Neural cell (in vitro differentiated cells): ENCODE measurements around the gene GDPD3. TPM values are rescaled to one million over a fixed set of nuclear protein-coding genes. Genes with fewer than 3 reads are reported as not detected.

ENCODE experiments used
- H2AFZ ChIP-seq: fragments of 200-600, 300-800 bp; sonication (generic), shearing (Covaris generic); 2 replicates; pipeline ENCODE4 v1.6.0; 2014; ENCODE audit warnings: low read depth, mild to moderate bottlenecking, antibody characterized with exemption, low read length, moderate library complexity
- H3F3A ChIP-seq: fragments of 200-600 bp; shearing (Covaris generic); 2 replicates; pipeline ENCODE4 v1.6.1; 2016; ENCODE audit warnings: mild to moderate bottlenecking, moderate library complexity, mixed read lengths, antibody characterized with exemption, low read length; ENCODE audit not compliant: insufficient read depth, poor library complexity, severe bottlenecking
- H3K27ac ChIP-seq: fragments of 200-600, 300-800 bp; sonication (generic), shearing (Covaris generic); 2 replicates; pipeline ENCODE4 v1.5.1; 2014; ENCODE audit warnings: mild to moderate bottlenecking, low read length, moderate library complexity
- H3K27me3 ChIP-seq: fragments of 300-800, 200-600 bp; sonication (generic), shearing (Covaris generic); 2 replicates; pipeline ENCODE4 v1.6.0; 2014; ENCODE audit warnings: mild to moderate bottlenecking, low read depth, low read length, moderate library complexity; ENCODE audit not compliant: insufficient read depth
- H3K36me3 ChIP-seq: fragments of 300-800, 200-600 bp; sonication (generic), shearing (Covaris generic); 2 replicates; pipeline ENCODE4 v1.5.1; 2014; ENCODE audit warnings: mild to moderate bottlenecking, antibody characterized with exemption, low read length, moderate library complexity; ENCODE audit not compliant: insufficient read depth
- H3K4me2 ChIP-seq: fragments of 300-800, 200-600 bp; sonication (generic), shearing (Covaris generic); 2 replicates; pipeline ENCODE4 v1.6.0; 2014; ENCODE audit warnings: mild to moderate bottlenecking, low read length
- H3K4me3 ChIP-seq: fragments of 300-800, 200-600 bp; sonication (generic), shearing (Covaris generic); 2 replicates; pipeline ENCODE4 v1.5.1; 2014; ENCODE audit warnings: mild to moderate bottlenecking, low read length, moderate library complexity
- H3K79me2 ChIP-seq: fragments of 200-600 bp; shearing (Covaris generic); replicated peaks from 2 replicates; pipeline ENCODE4 v1.6.0; 2014; ENCODE audit warnings: mild to moderate bottlenecking, low read length, moderate library complexity; ENCODE audit not compliant: insufficient read depth
- H3K9ac ChIP-seq: fragments of 300-800, 200-600 bp; sonication (generic), shearing (Covaris generic); 2 replicates; pipeline ENCODE4 v1.6.1; 2016; ENCODE audit warnings: mild to moderate bottlenecking, low read length, mixed read lengths
- H3K9me2 ChIP-seq: fragments of 200-600 bp; shearing (Covaris generic); 2 replicates; pipeline ENCODE4 v1.6.1; 2016; ENCODE audit warnings: mild to moderate bottlenecking, low read length, mixed read lengths; ENCODE audit not compliant: insufficient read depth
- H3K9me3 ChIP-seq: fragments of 200-600, 300-800 bp; sonication (generic), shearing (Covaris generic); 2 replicates; pipeline ENCODE4 v1.6.1; 2016; ENCODE audit warnings: mild to moderate bottlenecking, mixed run types, low read length, moderate library complexity, mixed read lengths
- H4K20me1 ChIP-seq: fragments of 200-600 bp; shearing (Covaris generic); 2 replicates; pipeline ENCODE4 v1.6.1; 2016; ENCODE audit warnings: mild to moderate bottlenecking, mixed run types; ENCODE audit not compliant: insufficient read depth
- EP300 ChIP-seq: fragments of 450-650 bp; conservative IDR thresholded peaks from 2 replicates; pipeline ENCODE4 v1.6.1; 2014; ENCODE audit warnings: antibody characterized with exemption, mild to moderate bottlenecking, moderate library complexity; ENCODE audit not compliant: poor library complexity, severe bottlenecking
- EZH2 ChIP-seq: fragments of 200-600, 300-800 bp; shearing (Covaris generic), sonication (generic); IDR thresholded peaks from 2 replicates; pipeline ENCODE4 v1.6.1; 2014; ENCODE audit warnings: antibody characterized with exemption, low read length, borderline replicate concordance, mild to moderate bottlenecking; ENCODE audit not compliant: insufficient read depth, poor library complexity, severe bottlenecking
- MXI1 ChIP-seq: fragments of 450-650 bp; conservative IDR thresholded peaks from 2 replicates; pipeline ENCODE4 v1.6.1; 2014; ENCODE audit warnings: antibody characterized with exemption, mild to moderate bottlenecking; ENCODE audit not compliant: poor library complexity, severe bottlenecking
- POLR2AphosphoS5 ChIP-seq: IDR thresholded peaks from 2 replicates; pipeline ENCODE4 v1.6.1; 2012
- RAD21 ChIP-seq: fragments of 450-650 bp; conservative IDR thresholded peaks from 2 replicates; pipeline ENCODE4 v1.6.1; 2014; ENCODE audit warnings: antibody characterized with exemption, mild to moderate bottlenecking, moderate library complexity
- REST ChIP-seq: IDR thresholded peaks from 2 replicates; pipeline ENCODE4 v1.6.1; 2012; ENCODE audit warnings: borderline replicate concordance
- SMC3 ChIP-seq: fragments of 450-650 bp; conservative IDR thresholded peaks from 2 replicates; pipeline ENCODE4 v1.6.1; 2014; ENCODE audit warnings: antibody characterized with exemption, mild to moderate bottlenecking, moderate library complexity; ENCODE audit not compliant: poor library complexity
- TAF1 ChIP-seq: IDR thresholded peaks from 2 replicates; pipeline ENCODE4 v1.6.1; 2012; ENCODE audit warnings: low read depth
- polyA plus RNA-seq: library from polyadenylated mRNA; depleted of rRNA; stranded (reverse); fragments of >200 nt; gene quantifications from 2 replicates; pipeline ENCODE4 v1.2.3, GENCODE V29; 2014
- TF ChIP-seq, protein P1 (sequence below): fragments of 450-650 bp; IDR thresholded peaks from 2 replicates; pipeline ENCODE4 v1.5.1; 2014; ENCODE audit warnings: antibody characterized with exemption, mild to moderate bottlenecking, moderate library complexity; ENCODE audit not compliant: poor library complexity, severe bottlenecking

GDPD3 gene
- polyA plus RNA-seq, 1 donor from 2014 or later = 2.7 TPM

GRCh38 chr16:30122604-30123160 is 9.3 kb upstream of the GDPD3 start:
- Histone ChIP-seq H3K9me3 (no peaks in the 10 kb centered on the region), H3K27me3 (no peaks in the 10 kb centered on the region), H3K36me3 (no peaks in the 10 kb centered on the region), H2AFZ (peak overlapping the region; percentile 75), H3F3A (no peaks in the 10 kb centered on the region), H3K9ac (peak overlapping the region; percentile 85), H3K9me2 (no peaks in the 10 kb centered on the region), H3K79me2 (no peaks in the 10 kb centered on the region), H3K4me3 (peak overlapping the region; percentile 90), H3K27ac (peak overlapping the region; percentile 55), H4K20me1 (no peaks in the 10 kb centered on the region), H3K4me2 (peak overlapping the region; percentile 80)
- no peak for TF ChIP-seq EZH2
- TF ChIP-seq POLR2AphosphoS5 = peak; percentile 7
- no peak for TF ChIP-seq EP300
- TF ChIP-seq, protein P1, sequence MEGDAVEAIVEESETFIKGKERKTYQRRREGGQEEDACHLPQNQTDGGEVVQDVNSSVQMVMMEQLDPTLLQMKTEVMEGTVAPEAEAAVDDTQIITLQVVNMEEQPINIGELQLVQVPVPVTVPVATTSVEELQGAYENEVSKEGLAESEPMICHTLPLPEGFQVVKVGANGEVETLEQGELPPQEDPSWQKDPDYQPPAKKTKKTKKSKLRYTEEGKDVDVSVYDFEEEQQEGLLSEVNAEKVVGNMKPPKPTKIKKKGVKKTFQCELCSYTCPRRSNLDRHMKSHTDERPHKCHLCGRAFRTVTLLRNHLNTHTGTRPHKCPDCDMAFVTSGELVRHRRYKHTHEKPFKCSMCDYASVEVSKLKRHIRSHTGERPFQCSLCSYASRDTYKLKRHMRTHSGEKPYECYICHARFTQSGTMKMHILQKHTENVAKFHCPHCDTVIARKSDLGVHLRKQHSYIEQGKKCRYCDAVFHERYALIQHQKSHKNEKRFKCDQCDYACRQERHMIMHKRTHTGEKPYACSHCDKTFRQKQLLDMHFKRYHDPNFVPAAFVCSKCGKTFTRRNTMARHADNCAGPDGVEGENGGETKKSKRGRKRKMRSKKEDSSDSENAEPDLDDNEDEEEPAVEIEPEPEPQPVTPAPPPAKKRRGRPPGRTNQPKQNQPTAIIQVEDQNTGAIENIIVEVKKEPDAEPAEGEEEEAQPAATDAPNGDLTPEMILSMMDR = no peak
- peak; percentile 16 for TF ChIP-seq MXI1
- no peak for TF ChIP-seq SMC3
- no peak for TF ChIP-seq RAD21
- TF ChIP-seq TAF1 = no peak
- TF ChIP-seq REST = peak; percentile 8

DNA sequence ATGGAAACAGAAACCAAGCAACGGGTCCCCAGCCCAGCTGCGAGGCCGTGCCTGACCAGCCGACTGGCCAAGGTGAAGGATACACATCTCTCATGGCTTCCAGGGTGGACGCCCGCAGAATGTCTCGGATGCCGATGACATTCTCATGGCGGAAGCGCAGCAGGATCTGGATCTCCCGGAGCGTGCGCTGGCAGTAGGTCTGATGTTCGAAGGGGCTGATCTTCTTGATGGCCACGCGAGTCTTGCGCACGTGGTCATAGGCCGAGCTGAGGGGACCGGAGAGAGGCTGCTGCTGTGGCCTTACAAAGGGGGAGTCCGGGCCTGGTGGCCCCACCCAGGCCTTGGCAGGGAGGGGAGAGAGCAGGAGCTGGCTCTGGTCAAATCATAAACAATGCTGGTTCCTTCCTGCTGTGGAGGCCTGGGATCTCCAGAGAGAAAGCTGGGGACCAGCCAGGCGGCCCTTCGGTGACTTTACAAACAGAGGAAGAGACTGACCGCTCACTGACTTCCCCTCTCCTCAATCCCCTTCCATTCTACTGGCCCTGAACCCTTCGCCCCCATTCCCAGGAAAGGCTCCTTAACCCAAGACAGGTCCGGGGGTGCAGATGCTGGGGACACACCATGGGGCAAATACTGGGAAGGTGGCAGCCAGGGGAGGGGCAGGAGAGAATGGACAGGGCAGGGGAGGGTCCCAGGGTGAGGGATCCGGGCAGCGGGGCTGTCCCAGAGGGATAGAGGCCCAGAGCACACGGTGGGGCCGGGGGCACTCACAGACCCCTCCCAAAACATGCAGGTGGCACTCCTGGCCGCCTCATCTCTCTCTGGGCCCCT is 8.6 kb upstream of the GDPD3 start:
- no peaks in the 10 kb centered on the region for H3K9me2 ChIP-seq
- H3K27ac ChIP-seq = peak overlapping the region; percentile 55
- H2AFZ ChIP-seq = peak overlapping the region; percentile 75
- no peaks in the 10 kb centered on the region for H3K27me3 ChIP-seq
- H3F3A ChIP-seq = no peaks in the 10 kb centered on the region
- H3K4me3 ChIP-seq = peak overlapping the region; percentile 90
- H3K9ac ChIP-seq = peak overlapping the region; percentile 85
- peak overlapping the region; percentile 80 for H3K4me2 ChIP-seq
- no peaks in the 10 kb centered on the region for H3K36me3 ChIP-seq
- H4K20me1 ChIP-seq = no peaks in the 10 kb centered on the region
- H3K9me3 ChIP-seq = no peaks in the 10 kb centered on the region
- TF ChIP-seq EP300 (no peak), SMC3 (no peak), RAD21 (no peak), REST (no peak), TAF1 (no peak), MXI1 (no peak)
- TF ChIP-seq, protein P1 = no peak
- H3K79me2 ChIP-seq = no peaks in the 10 kb centered on the region
